ENCODE measurements around the gene MARCHF3.

Gene MARCHF3, protein sequence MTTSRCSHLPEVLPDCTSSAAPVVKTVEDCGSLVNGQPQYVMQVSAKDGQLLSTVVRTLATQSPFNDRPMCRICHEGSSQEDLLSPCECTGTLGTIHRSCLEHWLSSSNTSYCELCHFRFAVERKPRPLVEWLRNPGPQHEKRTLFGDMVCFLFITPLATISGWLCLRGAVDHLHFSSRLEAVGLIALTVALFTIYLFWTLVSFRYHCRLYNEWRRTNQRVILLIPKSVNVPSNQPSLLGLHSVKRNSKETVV

DNA sequence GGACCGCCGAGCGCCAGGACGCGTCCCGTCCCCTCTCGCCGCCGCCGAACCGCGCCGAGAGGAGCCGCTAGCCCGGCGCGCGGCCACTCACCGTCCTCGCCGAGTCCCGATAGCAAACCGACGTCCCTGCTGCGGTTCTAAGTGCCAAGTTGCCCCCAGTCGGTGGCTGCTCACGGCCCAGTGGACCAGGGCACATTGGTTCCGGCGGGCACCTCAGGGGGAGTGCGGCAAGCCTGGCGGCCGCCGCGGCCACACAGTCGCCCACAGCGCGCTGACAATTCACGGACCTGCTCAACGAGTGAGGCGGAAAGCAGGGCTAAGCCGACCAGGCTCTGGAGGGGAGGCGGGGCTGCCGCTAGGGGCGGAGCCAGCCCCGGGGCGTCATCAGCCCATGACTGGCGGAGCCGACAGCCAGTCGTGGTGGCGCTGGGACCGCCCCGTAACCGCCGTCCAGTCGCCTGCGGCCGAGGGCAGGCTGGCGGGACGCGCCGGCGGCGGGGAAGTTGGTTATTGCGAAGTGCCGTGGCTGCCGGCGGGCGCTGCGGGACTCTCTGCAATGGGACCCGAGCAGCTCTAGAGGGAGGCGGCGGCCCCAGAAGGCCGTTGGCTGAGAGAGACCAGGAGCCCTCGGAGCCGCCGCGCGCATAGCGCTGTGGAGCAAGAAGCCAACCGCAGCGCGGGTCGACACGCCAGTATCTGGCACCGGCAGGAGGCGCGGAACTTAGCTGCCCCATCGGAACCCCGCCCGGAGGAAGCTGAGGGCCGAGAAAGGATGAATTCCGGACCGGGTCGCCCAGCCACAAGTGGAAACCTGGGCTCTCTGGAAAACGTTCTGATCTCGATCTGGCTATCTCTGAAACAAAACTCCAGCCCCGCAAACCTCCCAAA is at the start of gene MARCHF3:
Gene MARCHF3, minus strand, starts transcription at position 300 of the 888 bp plus-strand sequence. CDS start 112,387 bp downstream, outside the sequence.
- TF ChIP-seq ZNF384 (IDR thresholded peaks at IDR 0.05) = no peak
- TF ChIP-seq CTBP1 (IDR thresholded peaks at IDR 0.05; ENCODE audit: borderline replicate concordance) = 0 out of 2 replicates have a peak, but pooled peaks have one; percentile 7
- peak; percentile 62 for TF ChIP-seq L3MBTL2 (conservative IDR thresholded peaks at IDR 0.05)
- TF ChIP-seq, protein P1, sequence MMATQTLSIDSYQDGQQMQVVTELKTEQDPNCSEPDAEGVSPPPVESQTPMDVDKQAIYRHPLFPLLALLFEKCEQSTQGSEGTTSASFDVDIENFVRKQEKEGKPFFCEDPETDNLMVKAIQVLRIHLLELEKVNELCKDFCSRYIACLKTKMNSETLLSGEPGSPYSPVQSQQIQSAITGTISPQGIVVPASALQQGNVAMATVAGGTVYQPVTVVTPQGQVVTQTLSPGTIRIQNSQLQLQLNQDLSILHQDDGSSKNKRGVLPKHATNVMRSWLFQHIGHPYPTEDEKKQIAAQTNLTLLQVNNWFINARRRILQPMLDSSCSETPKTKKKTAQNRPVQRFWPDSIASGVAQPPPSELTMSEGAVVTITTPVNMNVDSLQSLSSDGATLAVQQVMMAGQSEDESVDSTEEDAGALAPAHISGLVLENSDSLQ (IDR thresholded peaks at IDR 0.05) = peak; percentile 99
- ChIA-PET CTCF (interaction anchor here (1.6 kb wide), 1 partner anchor 10 kb away, joined by 3 read pairs; no protein-coding TSS in a partner anchor), POLR2A (interaction anchor here (0.5 to 2.3 kb wide), 7 partner anchors 10 to 253 kb away, joined by 3 to 12 read pairs (median 4); partner anchors contain the start of gene LMNB1)
- peak; percentile 97 for DNase-seq (ENCODE audit: extremely low spot score)

DNA sequence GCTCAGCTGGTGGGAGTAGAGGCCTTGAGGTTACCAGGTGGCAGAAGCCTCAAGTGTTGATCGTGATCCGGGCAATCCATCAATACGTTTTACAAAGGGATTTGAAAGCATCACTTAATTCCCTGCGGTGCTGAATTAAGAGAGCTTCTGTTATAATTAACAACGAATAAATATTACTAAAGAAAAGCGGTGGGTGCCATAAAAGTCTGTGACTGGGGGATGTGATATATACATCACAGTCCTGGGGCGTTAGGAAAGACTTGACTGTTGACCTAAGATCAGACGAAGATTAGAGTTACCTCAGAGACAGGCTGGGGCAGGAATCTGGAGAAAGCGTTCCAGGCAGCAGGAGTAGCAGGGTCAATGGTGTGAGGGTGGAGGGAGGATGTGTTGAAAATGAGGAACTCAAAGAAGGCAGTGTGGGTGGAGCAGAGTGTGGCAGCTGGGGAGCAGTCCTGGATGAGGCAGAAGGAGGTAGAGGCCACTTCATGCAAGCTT is 49.7 kb upstream of the MARCHF3 start:
- TF ChIP-seq CTBP1 (IDR thresholded peaks at IDR 0.05; ENCODE audit: borderline replicate concordance) (peak; percentile 18; the same call in 1 of the 2 replicates), HDGF (IDR thresholded peaks at IDR 0.05; ENCODE audit: borderline replicate concordance) (no peak)
- TF ChIP-seq, protein P1 (IDR thresholded peaks at IDR 0.05) = peak; percentile 53
- ChIA-PET CTCF (interaction anchor here (0.6 kb wide), 1 partner anchor 978 kb away, joined by 3 read pairs; no protein-coding TSS in a partner anchor), POLR2A (interaction anchor here (0.9 kb wide), 1 partner anchor 9 kb away, joined by 3 read pairs; no protein-coding TSS in a partner anchor)
- DNase-seq (ENCODE audit: extremely low spot score) = no peak

DNA sequence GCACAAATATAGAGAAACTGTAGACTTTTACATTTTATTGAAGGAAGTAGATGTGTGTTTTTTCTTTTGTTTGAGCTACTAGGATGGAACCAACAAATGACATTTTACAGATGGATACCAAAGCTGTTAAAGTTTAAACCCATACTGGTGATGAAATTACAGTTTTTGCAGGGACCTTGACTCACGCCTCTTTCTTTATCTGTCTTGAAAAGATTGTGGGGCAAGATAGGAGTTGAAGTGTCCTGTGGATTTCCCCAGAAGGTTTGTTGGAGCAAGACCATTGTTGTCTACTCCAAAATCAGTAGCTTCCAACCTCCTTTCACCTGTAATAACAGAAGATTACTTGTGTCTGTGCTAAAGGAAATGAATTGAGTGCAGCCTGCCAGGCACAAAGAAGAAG is 47.0 kb upstream of the MARCHF3 start:
- POLR2A ChIA-PET = interaction anchor here (1.3 kb wide), 1 partner anchor 47 kb away, joined by 3 read pairs; the partner anchor contains the start of gene MARCHF3
- TF ChIP-seq SP1 (IDR thresholded peaks at IDR 0.05) = no peak
- no peak for TF ChIP-seq FOXA1 (IDR thresholded peaks at IDR 0.05)
- no peak for TF ChIP-seq ARNT (IDR thresholded peaks at IDR 0.05)
- no peak for TF ChIP-seq SUZ12 (IDR thresholded peaks at IDR 0.05)
- TF ChIP-seq LEF1 (IDR thresholded peaks at IDR 0.05; ENCODE audit: borderline replicate concordance) = no peak
- TF ChIP-seq FOXK2 (IDR thresholded peaks at IDR 0.05) = no peak
- TF ChIP-seq TARDBP (IDR thresholded peaks at IDR 0.05) = no peak
- TF ChIP-seq L3MBTL2 (conservative IDR thresholded peaks at IDR 0.05) = no peak
- no peak for TF ChIP-seq ZNF384 (IDR thresholded peaks at IDR 0.05)
- TF ChIP-seq, protein P1 (IDR thresholded peaks at IDR 0.05) = no peak
- no peak for TF ChIP-seq HDGF (IDR thresholded peaks at IDR 0.05; ENCODE audit: borderline replicate concordance)
- TF ChIP-seq FOXM1 (IDR thresholded peaks at IDR 0.05; ENCODE audit: borderline replicate concordance) = no peak
- no peak for TF ChIP-seq BHLHE40 (IDR thresholded peaks at IDR 0.05; ENCODE audit: borderline replicate concordance)
- no peak for TF ChIP-seq CTBP1 (IDR thresholded peaks at IDR 0.05; ENCODE audit: borderline replicate concordance)
- no peak for TF ChIP-seq ELF4 (IDR thresholded peaks at IDR 0.05)
- no peak for TF ChIP-seq NFRKB (IDR thresholded peaks at IDR 0.05)
- no peak for DNase-seq (ENCODE audit: extremely low spot score)
- CTCF ChIA-PET = no interaction called here

DNA sequence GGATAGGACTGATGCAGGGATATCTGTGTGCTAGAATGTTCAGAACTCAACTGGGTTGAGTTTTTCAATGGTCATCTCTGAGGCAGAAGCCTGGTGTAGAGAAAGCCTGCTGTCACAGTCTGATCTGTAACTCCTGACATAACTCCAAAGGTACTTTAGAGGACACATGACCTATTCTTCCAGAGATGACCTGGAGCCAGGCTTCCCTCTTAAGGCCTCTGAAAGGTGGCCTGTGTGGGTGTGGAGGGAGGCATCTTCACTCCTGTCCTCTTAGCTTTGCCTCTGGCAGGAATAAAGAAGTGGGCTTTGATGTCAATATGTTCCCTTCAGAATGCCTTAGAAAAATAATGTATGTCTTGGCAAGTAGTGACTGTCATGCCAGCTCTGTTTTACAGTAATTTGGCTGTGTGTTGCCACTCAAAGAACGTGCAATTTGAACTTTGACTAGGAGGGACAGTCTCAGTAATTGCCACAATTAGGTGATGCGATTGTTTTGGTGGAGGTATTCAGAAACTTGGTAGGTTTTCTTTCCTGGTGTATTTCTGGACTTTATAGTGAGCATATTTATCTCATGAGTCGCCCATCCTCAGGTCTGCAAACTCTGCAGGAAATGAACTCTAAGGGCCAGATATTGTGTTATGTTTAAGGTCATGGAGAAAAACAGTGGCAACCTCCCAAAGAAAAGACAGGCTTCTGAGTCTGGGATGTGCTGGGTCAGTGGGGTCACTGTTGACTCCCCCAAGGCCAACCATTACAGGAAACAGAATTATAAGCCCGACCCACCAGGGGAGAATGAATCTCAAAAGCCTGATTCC is 46.2 kb upstream of the MARCHF3 start:
- POLR2A ChIA-PET = no interaction called here
- CTCF ChIA-PET = no interaction called here
- no peak for DNase-seq (ENCODE audit: extremely low spot score)
- TF ChIP-seq LEF1 (IDR thresholded peaks at IDR 0.05; ENCODE audit: borderline replicate concordance) (no peak), SP1 (IDR thresholded peaks at IDR 0.05) (no peak), NFRKB (IDR thresholded peaks at IDR 0.05) (no peak), ARNT (IDR thresholded peaks at IDR 0.05) (no peak), ZNF384 (IDR thresholded peaks at IDR 0.05) (no peak), L3MBTL2 (conservative IDR thresholded peaks at IDR 0.05) (no peak), SUZ12 (IDR thresholded peaks at IDR 0.05) (no peak), TARDBP (IDR thresholded peaks at IDR 0.05) (no peak), BHLHE40 (IDR thresholded peaks at IDR 0.05; ENCODE audit: borderline replicate concordance) (no peak), HDGF (IDR thresholded peaks at IDR 0.05; ENCODE audit: borderline replicate concordance) (no peak), ELF4 (IDR thresholded peaks at IDR 0.05) (no peak), FOXK2 (IDR thresholded peaks at IDR 0.05) (no peak), FOXA1 (IDR thresholded peaks at IDR 0.05) (no peak), CTBP1 (IDR thresholded peaks at IDR 0.05; ENCODE audit: borderline replicate concordance) (no peak), FOXM1 (IDR thresholded peaks at IDR 0.05; ENCODE audit: borderline replicate concordance) (no peak)
- TF ChIP-seq, protein P1 (IDR thresholded peaks at IDR 0.05) = no peak
